Inferior parietal cortex (tissue), 1 donor: Measurements from ENCODE around the gene RDH5.

Experiments used
- DNase-seq: peaks from one replicate; pipeline ENCODE4 v3.0.0-alpha.2; 2016; ENCODE audit errors: extremely low spot score

Gene RDH5

GRCh38 chr12:55720071-55720564, at the start of gene RDH5:
Gene RDH5 (plus strand): TSS chr12:55720393. CDS start chr12:55721185, 792 bp downstream.
- no peak for DNase-seq

- no peak for DNase-seq
These were observed 48.4 kb upstream of the RDH5 start for GRCh38 chr12:55671746-55672145.

- no peak for DNase-seq
These were observed 46.6 kb upstream of the RDH5 start for GRCh38 chr12:55673638-55674037.

GRCh38 chr12:55675666-55676065, 44.5 kb upstream of the RDH5 start:
- no peak for DNase-seq

- DNase-seq: no peak
These were observed 43.5 kb upstream of the RDH5 start for GRCh38 chr12:55676707-55677106.

GRCh38 chr12:55679691-55680090, 40.5 kb upstream of the RDH5 start:
- no peak for DNase-seq

GRCh38 chr12:55681142-55682077, 38.8 kb upstream of the RDH5 start:
- DNase-seq: no peak

GRCh38 chr12:55682087-55682796, 38.0 kb upstream of the RDH5 start:
- no peak for DNase-seq

- no peak for DNase-seq
These were observed 36.5 kb upstream of the RDH5 start for GRCh38 chr12:55683676-55684075.

- DNase-seq: no peak
These were observed 35.3 kb upstream of the RDH5 start for GRCh38 chr12:55684761-55685370.

- DNase-seq: no peak
These were observed 34.5 kb upstream of the RDH5 start for GRCh38 chr12:55685671-55686070.

- no peak for DNase-seq
These were observed 33.7 kb upstream of the RDH5 start for GRCh38 chr12:55686366-55687010.

- DNase-seq: no peak
These were observed 32.4 kb upstream of the RDH5 start for GRCh38 chr12:55687746-55688145.

GRCh38 chr12:55688716-55689655, 31.2 kb upstream of the RDH5 start:
- DNase-seq: no peak

GRCh38 chr12:55692631-55693322, 27.4 kb upstream of the RDH5 start:
- DNase-seq: no peak

- DNase-seq: no peak
These were observed 26.6 kb upstream of the RDH5 start for GRCh38 chr12:55693323-55694187.

GRCh38 chr12:55694188-55694515, 26.0 kb upstream of the RDH5 start:
- DNase-seq: no peak

- no peak for DNase-seq
These were observed 25.5 kb upstream of the RDH5 start for GRCh38 chr12:55694651-55695050.

GRCh38 chr12:55695349-55695748, 24.8 kb upstream of the RDH5 start:
- DNase-seq: no peak
